ENCODE data around the gene TMEM87B. TPM values are rescaled to one million over a fixed set of nuclear protein-coding genes. Genes with fewer than 3 reads are reported as not detected.
"Not testable (repeated sequence)": the region's sequence is repeated elsewhere in the genome, so short reads cannot be mapped to it uniquely, and the experiment has no call there.

Gene TMEM87B
- total RNA-seq, 2 donors from 2014 or later = 14.8 to 15.3 TPM

GRCh38 chr2:112137516-112138158 lies 82.6 kb downstream of the TMEM87B start:
- intact Hi-C loops (cut with DNase I) = no loop called here
- 11 to 16% methylated on average over 10 to 15 of the region's 15 CpGs for WGBS, 2 donors
- Histone ChIP-seq H3K36me3 (replicated peaks in 1 of 2; ENCODE audit: insufficient read depth in 1 of 2, low read depth in 2 of 2) (no peaks in the 10 kb centered on the region), H3K27ac (no peak overlapping the region), H3K4me3 (peak overlapping the region in 1 of 2 donors; percentile 5), H3K4me1 (peaks cover 11% of the 10 kb centered on the region), H3K9me3 (no peaks in the 10 kb centered on the region), H3K27me3 (no peaks in the 10 kb centered on the region)
- peak; percentile 53 for ATAC-seq
- DNase-seq = peak in 3 of 4 donors; percentile 27 to 38 (median 34)
- TF ChIP-seq, protein P1, sequence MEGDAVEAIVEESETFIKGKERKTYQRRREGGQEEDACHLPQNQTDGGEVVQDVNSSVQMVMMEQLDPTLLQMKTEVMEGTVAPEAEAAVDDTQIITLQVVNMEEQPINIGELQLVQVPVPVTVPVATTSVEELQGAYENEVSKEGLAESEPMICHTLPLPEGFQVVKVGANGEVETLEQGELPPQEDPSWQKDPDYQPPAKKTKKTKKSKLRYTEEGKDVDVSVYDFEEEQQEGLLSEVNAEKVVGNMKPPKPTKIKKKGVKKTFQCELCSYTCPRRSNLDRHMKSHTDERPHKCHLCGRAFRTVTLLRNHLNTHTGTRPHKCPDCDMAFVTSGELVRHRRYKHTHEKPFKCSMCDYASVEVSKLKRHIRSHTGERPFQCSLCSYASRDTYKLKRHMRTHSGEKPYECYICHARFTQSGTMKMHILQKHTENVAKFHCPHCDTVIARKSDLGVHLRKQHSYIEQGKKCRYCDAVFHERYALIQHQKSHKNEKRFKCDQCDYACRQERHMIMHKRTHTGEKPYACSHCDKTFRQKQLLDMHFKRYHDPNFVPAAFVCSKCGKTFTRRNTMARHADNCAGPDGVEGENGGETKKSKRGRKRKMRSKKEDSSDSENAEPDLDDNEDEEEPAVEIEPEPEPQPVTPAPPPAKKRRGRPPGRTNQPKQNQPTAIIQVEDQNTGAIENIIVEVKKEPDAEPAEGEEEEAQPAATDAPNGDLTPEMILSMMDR (IDR thresholded peaks at IDR 0.05) = no peak
- peak in 1 of 3 donors; percentile 16 for TF ChIP-seq POLR2A (IDR thresholded peaks at IDR 0.05)

GRCh38 chr2:112138159-112139032 lies 83.3 kb downstream of the TMEM87B start, which contains the start of gene FBLN7:
FBLN7 (plus strand) TSS chr2:112138385; CDS start chr2:112138656, 271 bp downstream.
- WGBS, 2 donors = 1 to 2% methylated on average over 24 to 76 of the region's 84 CpGs
- Histone ChIP-seq H3K4me1 (peaks cover 11% of the 10 kb centered on the region), H3K27me3 (no peaks in the 10 kb centered on the region), H3K4me3 (peak within 1 kb of the TSS in 1 of 2 donors; percentile 5), H3K9me3 (no peaks in the 10 kb centered on the region), H3K36me3 (replicated peaks in 1 of 2; ENCODE audit: insufficient read depth in 1 of 2, low read depth in 2 of 2) (no peaks in the 10 kb centered on the region), H3K27ac (no peak within 1 kb of the TSS)
- intact Hi-C loops (cut with DNase I) = no loop called here
- TF ChIP-seq POLR2A (IDR thresholded peaks at IDR 0.05) = peak in 1 of 3 donors; percentile 5
- TF ChIP-seq, protein P1 (IDR thresholded peaks at IDR 0.05) = no peak
- ATAC-seq = peak; percentile 63
- DNase-seq = no peak

- DNase-seq; H3K27me3 ChIP-seq; intact Hi-C loops (cut with DNase I); H3K9me3 ChIP-seq; H3K36me3 ChIP-seq (replicated peaks in 1 of 2; ENCODE audit: insufficient read depth in 1 of 2, low read depth in 2 of 2); H3K4me3 ChIP-seq; H3K27ac ChIP-seq; ATAC-seq: not testable (repeated sequence)
- peaks cover 11% of the 10 kb centered on the region for H3K4me1 ChIP-seq
- 3% methylated on average over 13 to 16 of the region's 32 CpGs for WGBS, 2 donors
These were observed 84.1 kb downstream of the TMEM87B start for GRCh38 chr2:112139033-112139614.

GRCh38 chr2:112139661-112140204 lies 84.7 kb downstream of the TMEM87B start:
- H3K27ac ChIP-seq; H3K9me3 ChIP-seq; DNase-seq; H3K36me3 ChIP-seq (replicated peaks in 1 of 2; ENCODE audit: insufficient read depth in 1 of 2, low read depth in 2 of 2); intact Hi-C loops (cut with DNase I); ATAC-seq; H3K4me3 ChIP-seq; H3K27me3 ChIP-seq: not testable (repeated sequence)
- 3 to 6% methylated on average over 29 to 38 of the region's 38 CpGs for WGBS, 2 donors
- H3K4me1 ChIP-seq = peaks cover 11% of the 10 kb centered on the region

GRCh38 chr2:112140205-112140802 lies 85.2 kb downstream of the TMEM87B start:
- 21 to 26% methylated on average over 28 to 30 of the region's 30 CpGs for WGBS, 2 donors
- Histone ChIP-seq H3K27me3 (no peaks in the 10 kb centered on the region), H3K4me1 (peaks cover 11% of the 10 kb centered on the region), H3K4me3 (no peak overlapping the region), H3K27ac (no peak overlapping the region), H3K9me3 (no peaks in the 10 kb centered on the region), H3K36me3 (replicated peaks in 1 of 2; ENCODE audit: insufficient read depth in 1 of 2, low read depth in 2 of 2) (no peaks in the 10 kb centered on the region)
- intact Hi-C loops (cut with DNase I) = no loop called here
- no peak for ATAC-seq
- TF ChIP-seq, protein P1 (IDR thresholded peaks at IDR 0.05) = no peak
- no peak for DNase-seq
